A549 (cell line): ENCODE measurements around the gene SYT15. TPM values are rescaled to one million over a fixed set of nuclear protein-coding genes. Genes with fewer than 3 reads are reported as not detected.
A peak's percentile ranks its signal among the peaks of the same experiment; 100 is the strongest.
"Not testable (repeated sequence)": the region's sequence is repeated elsewhere in the genome, so short reads cannot be mapped to it uniquely, and the experiment has no call there.

Experiments
- ATAC-seq, 2 experiments: fragments of 200-7000 bp in 1 of 2; fragments of >200 bp in 1 of 2; cut with Nextera tagmentation in 1 of 2; cut with Tn5 transposase in 1 of 2; 3 replicates each; pipeline versions ENCODE4 v1.8.0 to v1.9.1; 2018 to 2020; ENCODE audit warnings: mild to moderate bottlenecking in 1 of 2, moderate library complexity in 1 of 2
- CTCF ChIA-PET: fragments of 300-600 bp; sonication (Branson Sonifier 250); formaldehyde crosslinking; extraction: SDS; loops from one replicate; lab custom pipeline; 2021; ENCODE audit warnings: antibody characterized with exemption, inconsistent platforms; lab: Yijun Ruan, JAX
- POLR2A ChIA-PET: fragments of 350-600 bp; formaldehyde crosslinking; extraction: SDS; loops from one replicate; lab custom pipeline; 2021; ENCODE audit warnings: antibody characterized with exemption, inconsistent platforms; lab: Yijun Ruan, JAX
- DNase-seq, 2 experiments: peaks; one replicate each; pipeline versions ENCODE4 v3.0.0 to v3.0.0-alpha.2; 2011 to 2016; ENCODE audit warnings: low read depth in 1 of 2, low spot score in 1 of 2
- FAIRE-seq: peaks from 2 replicates; lab custom pipeline; 2011; peaks lifted over from hg19 to GRCh38; lab: Jason Lieb, UNC
- H3K27ac ChIP-seq, 2 experiments: fragments of >200 bp; sonication (Bioruptor Twin); formaldehyde crosslinking; 3 replicates each; pipeline ENCODE4 v1.5.1; 2016 to 2017
- H3K4me1 ChIP-seq: fragments of >200 bp; sonication (Bioruptor Twin); formaldehyde crosslinking; 3 replicates; pipeline ENCODE4 v1.6.1; 2016
- H3K4me2 ChIP-seq: fragments of >200 bp; sonication (Bioruptor Twin); formaldehyde crosslinking; 3 replicates; pipeline ENCODE4 v1.6.1; 2016
- H3K4me3 ChIP-seq: fragments of >200 bp; sonication (Bioruptor Twin); formaldehyde crosslinking; 3 replicates; pipeline ENCODE4 v1.5.1; 2016
- H3K9me3 ChIP-seq: fragments of >200 bp; sonication (Bioruptor Twin); formaldehyde crosslinking; 3 replicates; pipeline ENCODE4 v1.6.1; 2016
- BCL3 ChIP-seq: fragments of >200 bp; sonication (Bioruptor Twin); formaldehyde crosslinking; IDR thresholded peaks from 3 replicates; pipeline ENCODE4 v1.6.1; 2016
- EHMT2 ChIP-seq: fragments of 200-600 bp; sonication (generic); IDR thresholded peaks from 2 replicates; pipeline ENCODE4 v1.6.1; 2016; ENCODE audit warnings: antibody characterized with exemption, low read depth, mild to moderate bottlenecking, moderate library complexity
- HEYL ChIP-seq: fragments of 250-450 bp; sonication (Bioruptor Pico); IDR thresholded peaks from 2 replicates; pipeline ENCODE4 v1.8.0; 2021; ENCODE audit warnings: mild to moderate bottlenecking, moderate library complexity
- MAX ChIP-seq: IDR thresholded peaks from 2 replicates; pipeline ENCODE4 v1.6.1; 2012
- RAD21 ChIP-seq, 2 experiments: fragments of >200 bp in 1 of 2; sonication (Bioruptor Twin) in 1 of 2; formaldehyde crosslinking in 1 of 2; IDR thresholded peaks in 1 of 2; conservative IDR thresholded peaks in 1 of 2; 2 replicates in 1 of 2; 3 replicates in 1 of 2; pipeline ENCODE4 v1.6.1; 2012 to 2018; ENCODE audit warnings: inconsistent platforms in 1 of 2
- SMC3 ChIP-seq: fragments of >200 bp; sonication (Bioruptor Twin); formaldehyde crosslinking; IDR thresholded peaks from 3 replicates; pipeline ENCODE4 v1.6.1; 2018; ENCODE audit warnings: inconsistent platforms
- WGBS: methylation state at CpG from one replicate; pipeline ENCODE4 v1.1.6; 2017; ENCODE audit errors: missing lambda C conversion rate; 5-methylcytosine and 5-hydroxymethylcytosine counted together
- polyA plus RNA-seq, 4 experiments: library from polyadenylated mRNA; depleted of rRNA in 3 of 4; stranded (reverse); fragments of >200 nt; fragmentation: RNase III in 1 of 4; extraction: RNeasy Plus Mini Kit Qiagen cat#74134 plus additional on column Dnase treatment in 1 of 4; gene quantifications; 2 replicates in 3 of 4; 3 replicates in 1 of 4; pipeline ENCODE4 v1.2.3, GENCODE V29; 2011 to 2017
- TF ChIP-seq, protein P1 (sequence below): fragments of >200 bp; sonication (Bioruptor Twin); formaldehyde crosslinking; IDR thresholded peaks from 3 replicates; pipeline ENCODE4 v1.5.1; 2016

Gene SYT15
- polyA plus RNA-seq, 2 of the 4 experiments (the other 2 are of a cell fraction) = 3.5 to 3.6 TPM

DNA sequence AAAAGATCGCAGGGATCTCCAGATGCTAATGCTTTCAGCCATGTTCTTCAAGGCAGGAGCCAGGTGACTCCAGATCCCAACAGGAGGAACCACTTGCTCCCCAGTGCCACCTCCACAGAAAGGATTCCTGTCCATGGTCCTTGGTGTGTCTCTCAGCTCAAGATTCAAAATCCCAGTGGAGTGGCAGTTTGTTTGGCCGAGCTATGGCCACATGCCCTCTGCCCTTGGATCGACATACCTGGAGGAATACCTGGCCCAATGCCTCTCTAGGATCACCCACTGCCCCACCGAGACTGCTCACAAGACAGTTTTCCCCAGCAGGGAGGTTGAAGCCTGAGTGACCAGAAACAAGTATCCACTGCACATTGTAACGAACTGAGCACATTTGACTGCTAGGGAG, 18.5 kb upstream of the SYT15 start:
- FAIRE-seq = no peak
- no peak for ATAC-seq
- DNase-seq = no peak
- Histone ChIP-seq H3K4me1 (peaks cover 29% of the 10 kb centered on the region), H3K9me3 (no peaks in the 10 kb centered on the region), H3K4me3 (no peak overlapping the region), H3K4me2 (no peak overlapping the region), H3K27ac (peak overlapping the region; percentile 6 to 89; a peak in 5 of 6 replicates)
- CTCF ChIA-PET = interaction anchor here (0.7 to 9.4 kb wide), 5 partner anchors 13 to 1216 kb away, joined by 4 to 87 read pairs (median 9); no protein-coding TSS in a partner anchor
- POLR2A ChIA-PET = no interaction called here
- no peak for TF ChIP-seq HEYL (CRISPR knock-in tag)
- WGBS = 85% methylated on average over 5 of the region's 5 CpGs

GRCh38 chr10:46560952-46561351, 18.0 kb upstream of the SYT15 start:
- no peak overlapping the region for H3K4me2 ChIP-seq
- peaks cover 29% of the 10 kb centered on the region for H3K4me1 ChIP-seq
- peak overlapping the region; percentile 6 to 89; a peak in 5 of 6 replicates for H3K27ac ChIP-seq
- CTCF ChIA-PET = interaction anchor here (0.7 to 9.4 kb wide), 5 partner anchors 8 to 1215 kb away, joined by 3 to 87 read pairs (median 9); no protein-coding TSS in a partner anchor
- ATAC-seq (no peak), DNase-seq (no peak), FAIRE-seq (no peak)
- no peaks in the 10 kb centered on the region for H3K9me3 ChIP-seq
- 100% methylated on average over 1 of the region's 1 CpG for WGBS
- POLR2A ChIA-PET = no interaction called here
- no peak overlapping the region for H3K4me3 ChIP-seq
- TF ChIP-seq EHMT2 = 0 out of 2 replicates have a peak, but pooled peaks have one; percentile 19
- TF ChIP-seq BCL3 = no peak
- TF ChIP-seq, all 56 proteins: peak for 1

GRCh38 chr10:46565591-46566332, 13.2 kb upstream of the SYT15 start:
- CTCF ChIA-PET = interaction anchor here (0.7 to 1.3 kb wide), 11 partner anchors 12 to 1330 kb away, joined by 3 to 7 read pairs (median 3); no protein-coding TSS in a partner anchor
- peak overlapping the region; percentile 73 to 76 for H3K27ac ChIP-seq
- WGBS = 5% methylated on average over 4 of the region's 6 CpGs
- H3K9me3 ChIP-seq, POLR2A ChIA-PET, H3K4me1 ChIP-seq, H3K4me3 ChIP-seq: not testable (repeated sequence)
- H3K4me2 ChIP-seq = peak overlapping the region; percentile 51; the same call in 2 of the 3 replicates
- ATAC-seq = peak; percentile 92 to 96
- peak in 1 of 2 experiments; percentile 89 for DNase-seq
- TF ChIP-seq, protein P1, sequence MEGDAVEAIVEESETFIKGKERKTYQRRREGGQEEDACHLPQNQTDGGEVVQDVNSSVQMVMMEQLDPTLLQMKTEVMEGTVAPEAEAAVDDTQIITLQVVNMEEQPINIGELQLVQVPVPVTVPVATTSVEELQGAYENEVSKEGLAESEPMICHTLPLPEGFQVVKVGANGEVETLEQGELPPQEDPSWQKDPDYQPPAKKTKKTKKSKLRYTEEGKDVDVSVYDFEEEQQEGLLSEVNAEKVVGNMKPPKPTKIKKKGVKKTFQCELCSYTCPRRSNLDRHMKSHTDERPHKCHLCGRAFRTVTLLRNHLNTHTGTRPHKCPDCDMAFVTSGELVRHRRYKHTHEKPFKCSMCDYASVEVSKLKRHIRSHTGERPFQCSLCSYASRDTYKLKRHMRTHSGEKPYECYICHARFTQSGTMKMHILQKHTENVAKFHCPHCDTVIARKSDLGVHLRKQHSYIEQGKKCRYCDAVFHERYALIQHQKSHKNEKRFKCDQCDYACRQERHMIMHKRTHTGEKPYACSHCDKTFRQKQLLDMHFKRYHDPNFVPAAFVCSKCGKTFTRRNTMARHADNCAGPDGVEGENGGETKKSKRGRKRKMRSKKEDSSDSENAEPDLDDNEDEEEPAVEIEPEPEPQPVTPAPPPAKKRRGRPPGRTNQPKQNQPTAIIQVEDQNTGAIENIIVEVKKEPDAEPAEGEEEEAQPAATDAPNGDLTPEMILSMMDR = peak; percentile 78
- TF ChIP-seq RAD21 (conservative IDR thresholded peaks at IDR 0.05 in 1 of 2, IDR thresholded peaks at IDR 0.05 in 1 of 2) = peak; percentile 79 to 88
- 0 out of 2 replicates have a peak, but pooled peaks have one; percentile 31 for TF ChIP-seq MAX
- peak; percentile 86 for TF ChIP-seq SMC3
- FAIRE-seq = peak; percentile 88

DNA sequence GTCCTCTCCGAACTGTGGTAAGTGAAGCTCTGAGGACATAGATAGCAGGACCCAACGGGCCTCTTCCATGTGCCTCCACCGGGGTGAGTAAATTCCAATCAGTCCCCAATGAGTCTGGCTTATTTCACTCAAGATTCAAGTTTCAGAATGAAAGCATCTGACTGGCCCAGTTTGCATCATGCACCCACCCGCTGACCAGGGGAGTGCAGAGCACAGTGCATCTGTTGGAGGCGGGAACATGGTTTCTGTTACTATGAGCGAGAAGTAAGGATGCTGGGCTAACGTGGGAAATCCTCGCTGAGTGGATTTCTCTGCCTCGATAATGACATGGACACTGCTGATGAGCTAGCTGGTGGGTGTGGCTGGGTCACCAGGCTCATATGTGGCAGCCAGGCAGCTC, 11.8 kb upstream of the SYT15 start:
- not testable (repeated sequence) for DNase-seq
- 100% methylated on average over 3 of the region's 9 CpGs for WGBS

GRCh38 chr10:46570655-46571054, 8.3 kb upstream of the SYT15 start:
- POLR2A ChIA-PET, ATAC-seq, H3K4me1 ChIP-seq, CTCF ChIA-PET, H3K4me2 ChIP-seq, H3K9me3 ChIP-seq, FAIRE-seq, H3K4me3 ChIP-seq, H3K27ac ChIP-seq, DNase-seq: not testable (repeated sequence)
- WGBS = no CpG with 5 or more reads among the region's 2 CpGs

More for the DNA sequence above, 11.8 kb upstream of the SYT15 start:
- CTCF ChIA-PET, H3K4me3 ChIP-seq, H3K27ac ChIP-seq, ATAC-seq, H3K4me1 ChIP-seq, POLR2A ChIA-PET, FAIRE-seq, H3K9me3 ChIP-seq, H3K4me2 ChIP-seq: not testable (repeated sequence)

DNA sequence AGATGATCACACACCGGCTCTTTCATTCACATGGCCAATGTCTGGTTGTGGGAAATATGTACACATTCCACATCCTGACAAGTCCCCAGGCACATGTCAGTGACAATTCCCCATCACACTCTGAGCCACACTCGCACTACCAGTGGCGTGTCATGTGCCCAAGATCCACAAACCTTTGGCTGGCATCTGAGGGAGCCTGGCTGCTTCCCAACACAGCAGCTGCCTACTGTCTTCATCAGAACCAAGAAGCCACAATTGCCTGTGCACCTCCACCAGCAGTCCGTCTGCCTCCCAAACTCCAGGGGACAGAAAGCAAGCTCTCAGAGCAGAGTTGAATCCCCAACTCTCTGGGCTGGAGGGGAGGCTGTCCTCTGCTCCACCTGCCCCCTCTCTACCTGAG, 6.2 kb upstream of the SYT15 start:
- POLR2A ChIA-PET, H3K4me1 ChIP-seq, FAIRE-seq, H3K4me3 ChIP-seq, H3K4me2 ChIP-seq, H3K9me3 ChIP-seq, H3K27ac ChIP-seq, DNase-seq, CTCF ChIA-PET, ATAC-seq: not testable (repeated sequence)
- 100% methylated on average over 1 of the region's 4 CpGs for WGBS

DNA sequence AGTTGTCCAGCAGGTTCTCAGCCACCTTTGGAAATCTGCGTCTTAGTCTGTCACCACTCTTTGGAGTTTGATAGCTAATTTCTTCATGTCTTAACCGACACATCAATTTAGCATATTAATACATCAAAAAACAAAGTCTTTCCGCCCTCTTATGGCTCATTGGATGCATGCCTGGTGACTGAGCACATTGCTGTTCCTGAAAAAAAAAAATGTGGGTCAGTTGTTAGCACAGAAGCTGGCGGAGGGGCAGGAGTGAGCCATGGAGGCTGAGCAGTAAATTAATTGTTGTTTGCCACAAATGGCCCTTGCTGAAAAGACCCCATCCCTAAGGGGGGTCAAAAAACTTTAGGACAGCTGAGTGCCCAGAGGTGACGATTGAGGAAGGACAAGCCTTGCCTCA, 5.6 kb upstream of the SYT15 start:
- CTCF ChIA-PET, FAIRE-seq: not testable (repeated sequence)

DNA sequence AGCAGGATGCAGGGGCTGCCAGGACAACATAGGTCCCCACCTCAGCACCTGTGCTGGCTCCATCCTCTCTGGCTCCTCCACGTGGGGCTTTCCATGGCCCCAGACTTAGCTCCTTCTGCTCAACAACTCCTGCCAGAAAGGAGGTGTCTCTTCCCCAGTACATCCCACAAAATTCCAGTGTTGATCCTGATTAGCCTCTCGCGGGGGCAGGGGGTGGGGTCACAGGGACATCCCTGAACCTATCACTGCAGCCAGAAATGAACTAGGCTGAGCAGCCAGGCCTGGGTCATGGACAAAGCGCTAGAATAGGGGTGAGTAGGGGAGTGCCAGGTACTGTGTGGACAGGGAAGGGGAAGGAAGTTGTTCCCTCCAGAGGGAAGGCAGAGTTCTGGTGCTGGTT, 5.0 kb upstream of the SYT15 start:
- H3K4me2 ChIP-seq, POLR2A ChIA-PET, DNase-seq, ATAC-seq, FAIRE-seq, H3K4me1 ChIP-seq, H3K4me3 ChIP-seq, CTCF ChIA-PET, H3K27ac ChIP-seq, H3K9me3 ChIP-seq: not testable (repeated sequence)
- WGBS = 84% methylated on average over 3 of the region's 4 CpGs

More for the DNA sequence above, 5.6 kb upstream of the SYT15 start:
- ATAC-seq, H3K4me2 ChIP-seq, H3K9me3 ChIP-seq, H3K27ac ChIP-seq, H3K4me1 ChIP-seq, H3K4me3 ChIP-seq, POLR2A ChIA-PET, DNase-seq: not testable (repeated sequence)
- WGBS = 97% methylated on average over 4 of the region's 5 CpGs
